ENCODE measurements around the gene S100G. TPM values are rescaled to one million over a fixed set of nuclear protein-coding genes. Genes with fewer than 3 reads are reported as not detected.

S100G gene
- total RNA-seq: not detected in 2 replicates

GRCh38 chrX:16649858-16650257, at the start of gene S100G:
S100G (plus strand) TSS chrX:16650158; CDS start chrX:16651007, 849 bp downstream.

Small RNA genes lying within 50 kb of the gene (small RNA-seq; reads per million reads assigned to genes)
- not detected for gene MIR548AM

Other genes starting within 250 kb of the S100G start
- gene CTPS2, start 62.5 kb downstream of the S100G start, total RNA-seq: 11.5 and 15.3 TPM in 2 replicates
- 21.6 and 25.6 TPM in 2 replicates for gene SYAP1, start 69.5 kb downstream of the S100G start, total RNA-seq
- 4.8 and 5.5 TPM in 2 replicates for gene TXLNG, start 136.3 kb downstream of the S100G start, total RNA-seq
- 74.5 and 119 TPM in 2 replicates for gene RBBP7, start 220.2 kb downstream of the S100G start, total RNA-seq